B cell (primary cell): ENCODE data around the gene PEPD. TPM values are rescaled to one million over a fixed set of nuclear protein-coding genes. Genes with fewer than 3 reads are reported as not detected.

ENCODE experiments used
- ATAC-seq: fragments of 200-7000 bp; cut with Tn5 transposase; one replicate; pipeline ENCODE4 v1.10.0; 2021; ENCODE audit warnings: low read depth, mild to moderate bottlenecking, moderate number of reproducible peaks, moderate library complexity
- CTCF ChIA-PET: fragments of 350-600 bp; sonication (Branson Sonifier 250); formaldehyde crosslinking; loops from one replicate; lab custom pipeline; 2021; ENCODE audit warnings: antibody characterized with exemption, inconsistent platforms; lab: Charles Lee
- POLR2A ChIA-PET: fragments of 350-600 bp; sonication (Branson Sonifier 250); formaldehyde crosslinking; loops from one replicate; lab custom pipeline; 2021; ENCODE audit warnings: antibody characterized with exemption; lab: Charles Lee
- DNase-seq: peaks from one replicate; pipeline ENCODE4 v3.0.0; 2013
- H2AFZ ChIP-seq: 2 replicates; pipeline ENCODE4 v1.6.1; 2012; ENCODE audit warnings: mild to moderate bottlenecking, low read depth, low read length; ENCODE audit not compliant: insufficient read depth, poor library complexity, severe bottlenecking
- H3K27ac ChIP-seq, 2 donors: 1 replicate in 1 of 2; 2 replicates in 1 of 2; pipeline ENCODE4 v1.5.1; 2012 to 2013; ENCODE audit warnings: low read length in 2 of 2, mild to moderate bottlenecking in 2 of 2, moderate library complexity in 1 of 2
- H3K27me3 ChIP-seq, 4 experiments: fragments of 200-600 bp in 1 of 4; sonication (generic) in 1 of 4; replicated peaks in 1 of 4; 1 replicate in 2 of 4; 2 replicates in 2 of 4; pipeline versions ENCODE4 v1.6.1 to v1.7.0; 2013 to 2016; ENCODE audit warnings: low read length in 3 of 4, mild to moderate bottlenecking in 2 of 4, mixed read lengths in 1 of 4, moderate library complexity in 1 of 4; ENCODE audit not compliant: insufficient read depth in 4 of 4, control insufficient read depth in 3 of 4; ENCODE audit errors: control extremely low read depth in 1 of 4
- H3K36me3 ChIP-seq, 2 experiments: replicated peaks in 1 of 2; 1 replicate in 1 of 2; 2 replicates in 1 of 2; pipeline versions ENCODE4 v1.6.1 to v1.7.1; 2013; ENCODE audit warnings: low read length in 1 of 2; ENCODE audit not compliant: insufficient read depth in 2 of 2, control insufficient read depth in 1 of 2; ENCODE audit errors: control extremely low read depth in 1 of 2, extremely low read depth in 1 of 2
- H3K4me1 ChIP-seq, 2 donors: fragments of 200-600 bp in 1 of 2; sonication (generic) in 1 of 2; 1 replicate in 1 of 2; 2 replicates in 1 of 2; pipeline versions ENCODE4 v1.5.1 to v1.6.1; 2013 to 2017; ENCODE audit warnings: low read length in 2 of 2; ENCODE audit not compliant: control insufficient read depth in 2 of 2, insufficient read depth in 2 of 2
- H3K4me2 ChIP-seq: replicated peaks from 2 replicates; pipeline ENCODE3; 2012; ENCODE audit warnings: mild to moderate bottlenecking, low read depth, low read length; ENCODE audit not compliant: poor library complexity, severe bottlenecking
- H3K4me3 ChIP-seq, 5 experiments: fragments of 200-600 bp in 1 of 5; sonication (generic) in 1 of 5; 1 replicate in 3 of 5; 2 replicates in 2 of 5; pipeline versions ENCODE4 v1.5.1 to v1.7.0; 2011 to 2016; ENCODE audit warnings: low read length in 4 of 5, mild to moderate bottlenecking in 4 of 5, low read depth in 2 of 5, control low read depth in 1 of 5, moderate library complexity in 1 of 5; ENCODE audit not compliant: insufficient read depth in 1 of 5; ENCODE audit errors: control extremely low read depth in 1 of 5, extremely low read depth in 1 of 5
- H3K79me2 ChIP-seq: fragments of 200-600 bp; sonication (generic); one replicate; pipeline ENCODE4 v1.6.0; 2016; ENCODE audit warnings: low read length; ENCODE audit not compliant: control insufficient read depth, insufficient read depth
- H3K9ac ChIP-seq: fragments of 200-600 bp; sonication (generic); 2 replicates; pipeline ENCODE4 v1.6.1; 2017; ENCODE audit warnings: mild to moderate bottlenecking, low read length, moderate library complexity
- H3K9me3 ChIP-seq, 3 donors: one replicate each; pipeline versions ENCODE4 v1.6.1 to v1.7.1; 2013; ENCODE audit warnings: low read length in 2 of 3; ENCODE audit not compliant: control insufficient read depth in 2 of 3, insufficient read depth in 1 of 3; ENCODE audit errors: control extremely low read depth in 1 of 3
- H4K20me1 ChIP-seq: 2 replicates; pipeline ENCODE4 v1.6.0; 2012; ENCODE audit warnings: mild to moderate bottlenecking, low read length; ENCODE audit not compliant: insufficient read depth, control insufficient read depth, poor library complexity, severe bottlenecking
- H3K27ac Mint-ChIP-seq: one replicate; pipeline ENCODE4 v1.8.0; 2021; ENCODE audit warnings: mixed read lengths
- H3K27me3 Mint-ChIP-seq: one replicate; pipeline ENCODE4 v1.8.0; 2021; ENCODE audit warnings: mixed read lengths
- H3K4me1 Mint-ChIP-seq: one replicate; pipeline ENCODE4 v1.8.0; 2021; ENCODE audit warnings: mixed read lengths
- H3K4me3 Mint-ChIP-seq: one replicate; pipeline ENCODE4 v1.8.0; 2021; ENCODE audit warnings: mixed read lengths
- H3K9me3 Mint-ChIP-seq: one replicate; pipeline ENCODE4 v1.8.0; 2022; ENCODE audit warnings: mixed read lengths; ENCODE audit not compliant: insufficient read depth
- CTCF ChIP-seq: fragments of 200-600 bp; IDR thresholded peaks from one replicate; pipeline ENCODE4 v1.8.0; 2022; ENCODE audit warnings: antibody characterized with exemption, mild to moderate bottlenecking
- EZH2 ChIP-seq: IDR thresholded peaks from 2 replicates; pipeline ENCODE4 v1.6.1; 2012; ENCODE audit warnings: borderline replicate concordance, low read depth, mild to moderate bottlenecking, moderate library complexity, low read length; ENCODE audit not compliant: insufficient read depth, poor library complexity, severe bottlenecking
- WGBS: methylation state at CpG from one replicate; pipeline ENCODE4 v1.1.5; 2013; ENCODE audit warnings: missing lambda C conversion rate; ENCODE audit not compliant: insufficient coverage; 5-methylcytosine and 5-hydroxymethylcytosine counted together
- intact Hi-C: fragments of 100-400 bp; cut with micrococcal nuclease; formaldehyde crosslinking; loops from one replicate; pipeline ENCODE4 v1.10.0; 2022
- polyA plus RNA-seq: library from polyadenylated mRNA; depleted of rRNA; stranded (reverse); fragments of >200 nt; gene quantifications from 2 replicates; pipeline ENCODE4 v1.2.3, GENCODE V29; 2012
- total RNA-seq, 2 donors: library from RNA; stranded (reverse); fragments of 120-200 nt in 1 of 2; gene quantifications; 1 replicate in 1 of 2; 2 replicates in 1 of 2; pipeline versions ENCODE4 v1.2.3 to v1.2.4, GENCODE V29; 2013 to 2022

The PEPD gene
- total and polyA plus RNA-seq, 2 donors (not counting 1 experiment from before 2014, with no cell fraction given), result 36.4 to 42.7 TPM

GRCh38 chr19:33456076-33456844, 65.3 kb downstream of the PEPD start:
- no peaks in the 10 kb centered on the region for H3K79me2 ChIP-seq
- 94% methylated on average over 6 of the region's 11 CpGs for WGBS
- no peak for TF ChIP-seq CTCF
- no peak for TF ChIP-seq EZH2

GRCh38 chr19:33453265-33453664, 68.3 kb downstream of the PEPD start:
- Histone ChIP-seq H3K4me1 (no peaks in the 10 kb centered on the region), H3K9ac (no peak overlapping the region), H3K27ac (no peak overlapping the region), H3K4me2 (no peak overlapping the region), H3K4me3 (no peak overlapping the region), H3K27me3 (no peaks in the 10 kb centered on the region), H3K79me2 (no peaks in the 10 kb centered on the region), H2AFZ (no peak overlapping the region), H4K20me1 (no peaks in the 10 kb centered on the region), H3K9me3 (no peaks in the 10 kb centered on the region), H3K36me3 (no peaks in the 10 kb centered on the region)
- TF ChIP-seq CTCF, result no peak
- TF ChIP-seq EZH2, result no peak
- H3K9me3 Mint-ChIP-seq, result no peaks in the 10 kb centered on the region
- H3K27me3 Mint-ChIP-seq, result no peaks in the 10 kb centered on the region
- no CpG with 5 or more reads among the region's 3 CpGs for WGBS
- no peak for DNase-seq
- no peak overlapping the region for H3K27ac Mint-ChIP-seq
- no peak overlapping the region for H3K4me3 Mint-ChIP-seq
- intact Hi-C loops, result no loop called here
- no peaks in the 10 kb centered on the region for H3K4me1 Mint-ChIP-seq
- CTCF ChIA-PET, result interaction anchor here (1.5 to 1.7 kb wide), 2 partner anchors 23 to 24 kb away, joined by 4 to 6 read pairs; no protein-coding TSS in a partner anchor
- POLR2A ChIA-PET, result no interaction called here
- no peak for ATAC-seq

More at GRCh38 chr19:33456076-33456844, 65.3 kb downstream of the PEPD start:
- ATAC-seq, result no peak
- Mint-ChIP-seq H3K9me3 (no peaks in the 10 kb centered on the region), H3K4me1 (no peaks in the 10 kb centered on the region), H3K27ac (no peak overlapping the region), H3K27me3 (no peaks in the 10 kb centered on the region), H3K4me3 (no peak overlapping the region)
- Histone ChIP-seq H3K27me3 (no peaks in the 10 kb centered on the region), H2AFZ (no peak overlapping the region), H4K20me1 (no peaks in the 10 kb centered on the region), H3K9me3 (no peaks in the 10 kb centered on the region), H3K4me1 (no peaks in the 10 kb centered on the region), H3K9ac (no peak overlapping the region), H3K4me2 (no peak overlapping the region), H3K4me3 (no peak overlapping the region), H3K27ac (no peak overlapping the region), H3K36me3 (no peaks in the 10 kb centered on the region)
- intact Hi-C loops, result no loop called here
- no peak for DNase-seq
- POLR2A ChIA-PET, result no interaction called here
- CTCF ChIA-PET, result no interaction called here
